ENCODE data around the gene SAP30L. TPM values are rescaled to one million over a fixed set of nuclear protein-coding genes. Genes with fewer than 3 reads are reported as not detected.

SAP30L gene
- total RNA-seq (10 to 100 TPM; 22.5 to 42.2 (median 34.2) TPM), polyA plus RNA-seq (10 to 100 TPM; 36.2 to 65.1 (median 44.8) TPM)
- long read RNA-seq, donor 1, full-length matches to known transcripts = 20 of 20 reads
- long read RNA-seq, donor 1, partial matches to known transcripts = 0 of 20 reads
- long read RNA-seq, donor 1, other reads (novel, unspliced or antisense) = 0 of 20 reads
- long read RNA-seq, donor 2, full-length matches to known transcripts = 12 of 12 reads
- long read RNA-seq, donor 2, partial matches to known transcripts = 0 of 12 reads
- long read RNA-seq, donor 2, other reads (novel, unspliced or antisense) = 0 of 12 reads
- long read RNA-seq, donor 3, full-length matches to known transcripts = 9 of 9 reads
- long read RNA-seq, donor 3, partial matches to known transcripts = 0 of 9 reads
- long read RNA-seq, donor 3, other reads (novel, unspliced or antisense) = 0 of 9 reads
- long read RNA-seq, donor 4, partial matches to known transcripts = 0 of 1 reads
- long read RNA-seq, donor 4, other reads (novel, unspliced or antisense) = 1 of 1 reads
- long read RNA-seq, donor 5, full-length matches to known transcripts = 34 of 38 reads
- long read RNA-seq, donor 5, partial matches to known transcripts = 0 of 38 reads
- long read RNA-seq, donor 5, other reads (novel, unspliced or antisense) = 4 of 38 reads
- long read RNA-seq, donor 6 = 0 reads
- long read RNA-seq, donor 7, full-length matches to known transcripts = 9 of 9 reads
- long read RNA-seq, donor 7, partial matches to known transcripts = 0 of 9 reads
- long read RNA-seq, donor 7, other reads (novel, unspliced or antisense) = 0 of 9 reads
- long read RNA-seq, donor 8, full-length matches to known transcripts = 17 of 17 reads
- long read RNA-seq, donor 8, partial matches to known transcripts = 0 of 17 reads
- long read RNA-seq, donor 8, other reads (novel, unspliced or antisense) = 0 of 17 reads
- long read RNA-seq, donor 9, full-length matches to known transcripts = 7 of 7 reads
- long read RNA-seq, donor 9, partial matches to known transcripts = 0 of 7 reads
- long read RNA-seq, donor 9, other reads (novel, unspliced or antisense) = 0 of 7 reads
- long read RNA-seq, donor 10, full-length matches to known transcripts = 7 of 7 reads
- long read RNA-seq, donor 10, partial matches to known transcripts = 0 of 7 reads
- long read RNA-seq, donor 10, other reads (novel, unspliced or antisense) = 0 of 7 reads

DNA sequence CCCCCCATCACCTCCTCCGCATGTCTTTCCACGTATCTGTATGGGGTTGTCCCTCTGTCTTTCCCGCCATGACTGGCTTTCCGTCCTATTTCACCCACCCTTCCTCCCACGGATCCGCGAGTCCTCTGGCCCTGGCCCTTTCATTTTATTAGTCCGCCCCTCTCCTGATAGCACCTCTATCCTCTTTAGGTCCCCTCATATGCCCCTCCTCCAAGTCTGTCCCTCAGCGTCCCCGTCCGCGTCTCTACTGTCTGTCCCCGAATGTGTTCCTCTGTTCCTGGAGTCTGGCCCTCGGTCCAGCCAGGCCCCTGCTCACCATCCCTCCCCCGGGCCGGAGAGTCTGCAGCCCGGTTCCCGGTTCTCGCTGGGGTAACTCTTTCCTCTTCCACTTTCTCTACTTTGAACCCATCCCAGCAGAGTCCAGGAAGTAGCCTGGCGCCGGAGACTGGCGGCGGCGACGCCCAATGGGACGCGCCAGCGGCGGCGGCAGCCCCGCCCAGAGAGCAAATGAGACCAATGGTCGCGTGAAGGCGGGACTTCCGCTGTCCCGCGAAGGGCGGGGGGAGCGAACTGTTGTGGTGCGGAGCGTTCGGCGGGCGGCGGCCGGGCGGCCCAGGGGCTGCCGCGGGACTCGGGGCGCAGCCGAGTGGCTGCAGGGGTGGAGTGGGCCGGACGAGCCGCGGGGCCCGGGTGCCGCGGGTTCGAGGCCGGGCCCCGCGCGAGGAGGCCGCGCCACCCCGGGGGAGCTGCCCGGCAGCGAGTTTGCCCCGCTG, at the start of gene SAP30L:
Gene SAP30L (plus strand): TSS at position 576 of the 773 bp plus-strand sequence. CDS start 608 bp downstream, outside the sequence.
- intact Hi-C loops (cut with DNase I) = no loop called here
- peaks cover 3 to 34% of the 10 kb centered on the region in 2 donors for H3K4me1 ChIP-seq (replicated peaks in 1 of 2)
- TF ChIP-seq CTCF (IDR thresholded peaks at IDR 0.05) (no peak), POLR2A (IDR thresholded peaks at IDR 0.05) (peak; percentile 34 to 93)

GRCh38 chr5:154396128-154396527, 49.7 kb upstream of the SAP30L start:
- TF ChIP-seq CTCF (IDR thresholded peaks at IDR 0.05) (no peak), POLR2A (IDR thresholded peaks at IDR 0.05) (no peak)
- WGBS, 4 donors = 78 to 96% (median 88%) methylated on average over 3 of the region's 3 CpGs
- Histone ChIP-seq H3K36me3 (replicated peaks in 1 of 2) (no peaks in the 10 kb centered on the region), H3K4me3 (no peak overlapping the region), H3K27me3 (no peaks in the 10 kb centered on the region), H3K4me1 (replicated peaks in 1 of 2) (no peaks in the 10 kb centered on the region), H3K27ac (no peak overlapping the region), H3K9me3 (replicated peaks in 1 of 3) (no peaks in the 10 kb centered on the region)
- intact Hi-C loops (cut with DNase I) = no loop called here
- DNase-seq = no peak

More for the DNA sequence above, at the start of gene SAP30L:
- Histone ChIP-seq H3K36me3 (replicated peaks in 1 of 2) (peaks cover 0 to 11% of the 10 kb centered on the region in 2 donors), H3K27ac (peak within 1 kb of the TSS; percentile 3 to 82 (median 67)), H3K27me3 (no peaks in the 10 kb centered on the region), H3K4me3 (peak within 1 kb of the TSS; percentile 78 to 85 (median 82)), H3K9me3 (replicated peaks in 1 of 3) (no peaks in the 10 kb centered on the region)
- WGBS, 4 donors = 0 to 1% (median 0%) methylated on average over 34 to 70 of the region's 70 CpGs
- peak; percentile 91 to 99 (median 96) for DNase-seq

GRCh38 chr5:154397652-154398406, 48.0 kb upstream of the SAP30L start:
- 45 to 55% (median 52%) methylated on average over 10 of the region's 10 CpGs for WGBS, 4 donors
- H3K4me3 ChIP-seq = no peak overlapping the region
- H3K9me3 ChIP-seq (replicated peaks in 1 of 3) = no peaks in the 10 kb centered on the region
- no peak for TF ChIP-seq POLR2A (IDR thresholded peaks at IDR 0.05)
- TF ChIP-seq CTCF (IDR thresholded peaks at IDR 0.05) = no peak
- H3K27ac ChIP-seq = no peak overlapping the region
- no peaks in the 10 kb centered on the region for H3K27me3 ChIP-seq
- intact Hi-C loops (cut with DNase I) = no loop called here
- no peaks in the 10 kb centered on the region for H3K36me3 ChIP-seq (replicated peaks in 1 of 2)
- no peaks in the 10 kb centered on the region for H3K4me1 ChIP-seq (replicated peaks in 1 of 2)
- peak in 5 of 7 donors; percentile 24 to 62 (median 38) for DNase-seq
